H1 (cell line): ENCODE data around the gene PRKAR1B. TPM values are rescaled to one million over a fixed set of nuclear protein-coding genes. Genes with fewer than 3 reads are reported as not detected.

Source experiments
- CTCF ChIA-PET: fragments of 300-600 bp; sonication (Branson Sonifier 250); formaldehyde crosslinking; loops from one replicate; lab custom pipeline; 2021; ENCODE audit not compliant: partially characterized antibody; lab: Charles Lee
- POLR2A ChIA-PET: fragments of 300-600 bp; sonication (Branson Sonifier 250); formaldehyde crosslinking; loops from one replicate; lab custom pipeline; 2021; ENCODE audit warnings: inconsistent platforms; ENCODE audit not compliant: partially characterized antibody; lab: Charles Lee
- DNase-seq, 2 experiments: peaks; one replicate each; pipeline versions ENCODE4 v3.0.0 to v3.0.0-alpha.2; 2010 to 2022; ENCODE audit warnings: low spot score in 2 of 2, low read depth in 1 of 2, mixed read lengths in 1 of 2
- FAIRE-seq: peaks from 2 replicates; lab custom pipeline; 2011; peaks lifted over from hg19 to GRCh38; lab: Jason Lieb, UNC
- H2AFZ ChIP-seq: 2 replicates; pipeline ENCODE4 v1.8.1; 2012; ENCODE audit warnings: low read length, inconsistent platforms
- H2AK5ac ChIP-seq: 2 replicates; pipeline ENCODE4 v1.6.1; 2013; ENCODE audit warnings: low read depth, low read length
- H2BK120ac ChIP-seq: replicated peaks from 2 replicates; pipeline ENCODE3; 2013; ENCODE audit warnings: low read depth, low read length, inconsistent platforms
- H2BK12ac ChIP-seq: 2 replicates; pipeline ENCODE4 v1.6.1; 2013; ENCODE audit warnings: low read depth, low read length
- H2BK15ac ChIP-seq: 2 replicates; pipeline ENCODE4 v1.6.1; 2013; ENCODE audit warnings: low read length
- H2BK20ac ChIP-seq: 2 replicates; pipeline ENCODE4 v1.6.1; 2013; ENCODE audit warnings: low read length
- H2BK5ac ChIP-seq: 2 replicates; pipeline ENCODE4 v1.6.1; 2013; ENCODE audit warnings: low read depth, low read length
- H3K14ac ChIP-seq: 2 replicates; pipeline ENCODE4 v1.6.1; 2013; ENCODE audit warnings: inconsistent platforms; ENCODE audit not compliant: insufficient read length
- H3K18ac ChIP-seq: 2 replicates; pipeline ENCODE4 v1.6.1; 2013; ENCODE audit warnings: low read length; ENCODE audit errors: extremely low read depth
- H3K23ac ChIP-seq: 2 replicates; pipeline ENCODE4 v1.6.1; 2013; ENCODE audit warnings: inconsistent platforms; ENCODE audit not compliant: insufficient read length
- H3K23me2 ChIP-seq: 2 replicates; pipeline ENCODE4 v1.6.1; 2013; ENCODE audit warnings: low read depth, low read length
- H3K27ac ChIP-seq: 2 replicates; pipeline ENCODE4 v1.6.1; 2011; ENCODE audit warnings: low read depth, low read length, inconsistent platforms
- H3K27me3 ChIP-seq, 4 experiments: replicated peaks in 1 of 4; 1 replicate in 1 of 4; 2 replicates in 3 of 4; pipeline versions ENCODE4 v1.6.1 to v1.8.1; 2011 to 2013; ENCODE audit warnings: low read length in 3 of 4, mild to moderate bottlenecking in 3 of 4, inconsistent platforms in 2 of 4, mixed read lengths in 2 of 4, moderate library complexity in 1 of 4; ENCODE audit not compliant: control insufficient read depth in 3 of 4, insufficient read depth in 3 of 4; ENCODE audit errors: extremely low read depth in 1 of 4
- H3K36me3 ChIP-seq, 4 experiments: 2 replicates each; pipeline versions ENCODE4 v1.6.1 to v1.8.1; 2011 to 2013; ENCODE audit warnings: mild to moderate bottlenecking in 4 of 4, low read length in 3 of 4, moderate library complexity in 2 of 4, control low read depth in 1 of 4, inconsistent platforms in 1 of 4; ENCODE audit not compliant: insufficient read depth in 4 of 4, control insufficient read depth in 2 of 4
- H3K4ac ChIP-seq: replicated peaks from 2 replicates; pipeline ENCODE3; 2013; ENCODE audit warnings: low read length, low read depth, mixed read lengths, inconsistent platforms; ENCODE audit not compliant: insufficient read length
- H3K4me1 ChIP-seq, 4 experiments: replicated peaks in 1 of 4; 1 replicate in 1 of 4; 2 replicates in 3 of 4; pipeline versions ENCODE4 v1.6.1 to v1.8.1; 2011 to 2013; ENCODE audit warnings: low read length in 3 of 4, inconsistent platforms in 2 of 4, mixed read lengths in 1 of 4; ENCODE audit not compliant: insufficient read depth in 4 of 4, control insufficient read depth in 3 of 4
- H3K4me2 ChIP-seq, 2 experiments: 2 replicates each; pipeline versions ENCODE4 v1.6.1 to v1.8.1; 2011 to 2013; ENCODE audit warnings: low read depth in 2 of 2, low read length in 2 of 2, control low read depth in 1 of 2, inconsistent platforms in 1 of 2, mild to moderate bottlenecking in 1 of 2; ENCODE audit not compliant: insufficient read depth in 1 of 2
- H3K4me3 ChIP-seq, 4 experiments: fragments of 200-600, 300-600 bp in 1 of 4; sonication (generic), shearing (Covaris generic), sonication (Bioruptor Twin) in 1 of 4; 2 replicates each; pipeline versions ENCODE4 v1.5.1 to v1.8.1; 2011 to 2016; ENCODE audit warnings: low read length in 4 of 4, low read depth in 3 of 4, control low read depth in 2 of 4, inconsistent platforms in 2 of 4, mild to moderate bottlenecking in 2 of 4, mixed read lengths in 1 of 4, moderate library complexity in 1 of 4; ENCODE audit not compliant: insufficient read depth in 2 of 4; ENCODE audit errors: extremely low read depth in 1 of 4
- H3K56ac ChIP-seq: replicated peaks from 2 replicates; pipeline ENCODE3; 2013; ENCODE audit warnings: low read depth, mild to moderate bottlenecking, mixed read lengths, low read length, inconsistent platforms; ENCODE audit not compliant: insufficient read length
- H3K79me1 ChIP-seq: 2 replicates; pipeline ENCODE4 v1.6.1; 2013; ENCODE audit warnings: low read depth, low read length, control low read depth
- H3K79me2 ChIP-seq, 2 experiments: 2 replicates each; pipeline versions ENCODE4 v1.6.1 to v1.8.1; 2012 to 2013; ENCODE audit warnings: low read length in 2 of 2, mild to moderate bottlenecking in 2 of 2, inconsistent platforms in 1 of 2; ENCODE audit not compliant: insufficient read depth in 2 of 2, control insufficient read depth in 1 of 2
- H3K9ac ChIP-seq, 4 experiments: replicated peaks in 1 of 4; 1 replicate in 1 of 4; 2 replicates in 3 of 4; pipeline versions ENCODE4 v1.6.1 to v1.8.1; 2011 to 2013; ENCODE audit warnings: low read depth in 3 of 4, low read length in 3 of 4, control low read depth in 2 of 4, mild to moderate bottlenecking in 2 of 4, moderate library complexity in 2 of 4, inconsistent platforms in 1 of 4; ENCODE audit errors: extremely low read depth in 1 of 4
- H3K9me3 ChIP-seq, 2 experiments: 2 replicates each; pipeline versions ENCODE4 v1.6.1 to v1.8.1; 2012 to 2013; ENCODE audit warnings: mild to moderate bottlenecking in 2 of 2, moderate library complexity in 2 of 2, control low read depth in 1 of 2, inconsistent platforms in 1 of 2, low read depth in 1 of 2, low read length in 1 of 2, mixed read lengths in 1 of 2; ENCODE audit not compliant: insufficient read depth in 2 of 2
- H4K20me1 ChIP-seq, 2 experiments: replicated peaks in 1 of 2; 2 replicates each; pipeline versions ENCODE3 to v1.8.1; 2011 to 2013; ENCODE audit warnings: inconsistent platforms in 2 of 2, low read length in 2 of 2, mild to moderate bottlenecking in 1 of 2; ENCODE audit not compliant: insufficient read depth in 2 of 2, control insufficient read depth in 1 of 2
- H4K5ac ChIP-seq: 2 replicates; pipeline ENCODE4 v1.6.1; 2013; ENCODE audit warnings: low read length, low read depth, mixed read lengths, inconsistent platforms; ENCODE audit not compliant: insufficient read length
- H4K8ac ChIP-seq: 2 replicates; pipeline ENCODE4 v1.8.0; 2013; ENCODE audit warnings: mild to moderate bottlenecking, moderate library complexity, low read length, inconsistent platforms; ENCODE audit not compliant: insufficient read depth; ENCODE audit errors: extremely low read depth
- H4K91ac ChIP-seq: replicated peaks from 2 replicates; pipeline ENCODE3; 2013; ENCODE audit warnings: low read length, mixed read lengths, inconsistent platforms; ENCODE audit not compliant: insufficient read length
- WGBS, 2 experiments: shearing (Covaris generic) in 1 of 2; methylation state at CpG; one replicate each; pipeline versions ENCODE4 v1.1.6 to v1.1.7; 2013 to 2015; ENCODE audit warnings: low lambda C conversion rate in 2 of 2, mixed read lengths in 2 of 2, inconsistent platforms in 1 of 2, low coverage in 1 of 2, missing lambda C conversion rate in 1 of 2; ENCODE audit not compliant: insufficient replicate concordance in 2 of 2, insufficient coverage in 1 of 2, insufficient read length in 1 of 2; ENCODE audit errors: extremely low coverage in 1 of 2, missing lambda C conversion rate in 1 of 2; 5-methylcytosine and 5-hydroxymethylcytosine counted together
- polyA plus RNA-seq, 7 experiments: library from polyadenylated mRNA; depleted of rRNA in 3 of 7; stranded (reverse) in 5 of 7; unstranded in 2 of 7; fragments of >200 nt in 5 of 7; fragments of 200-250 nt in 2 of 7; gene quantifications; 1 replicate in 5 of 7; 2 replicates in 1 of 7; 4 replicates in 1 of 7; pipeline versions ENCODE4 v1.2.1 to v1.2.3, GENCODE V29; 2011 to 2013; ENCODE audit warnings: missing spikeins in 2 of 7, mixed read lengths in 2 of 7
- total RNA-seq: library from RNA; stranded (reverse); fragmentation: NEBNext Ultra II Directional; extraction: Animal tissue kit (Norgen Biotek cat#: 25700); gene quantifications from 2 replicates; pipeline ENCODE4 v1.2.1, GENCODE V29; 2021

Gene PRKAR1B
- total and polyA plus RNA-seq, 2 of the 8 experiments (the other 6 are each of a cell fraction or from before 2014, with no cell fraction given), result 12.3 to 55.7 TPM

DNA sequence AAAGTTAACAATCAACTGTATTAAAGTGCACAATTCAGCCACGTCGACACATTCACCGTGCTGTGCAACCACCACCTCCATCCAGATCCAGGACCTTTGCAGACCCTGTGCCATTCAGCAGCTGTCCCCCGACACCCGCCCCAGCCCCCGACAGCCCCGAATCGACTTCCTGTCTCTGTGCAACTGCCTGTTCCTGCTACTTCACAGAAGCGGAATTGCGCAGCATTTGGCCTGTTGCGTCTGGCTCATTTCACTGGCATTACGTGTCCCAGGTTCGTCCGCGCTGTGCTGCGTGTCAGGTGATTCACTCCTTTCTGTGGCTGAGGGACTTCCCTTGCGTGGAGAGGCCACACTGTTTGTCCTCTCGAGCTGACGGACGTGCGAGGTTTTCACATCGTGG, 33.8 kb downstream of the PRKAR1B start:
- Histone ChIP-seq H3K4ac (no peak overlapping the region), H4K91ac (no peak overlapping the region), H3K4me3 (no peak overlapping the region), H4K20me1 (peaks cover 0 to 2% of the 10 kb centered on the region in 2 experiments), H3K9ac (no peak overlapping the region), H3K56ac (no peak overlapping the region), H3K36me3 (peaks cover 0 to 17% (median 9%) of the 10 kb centered on the region in 4 experiments; a peak in 6 of 8 replicates), H3K79me1 (peaks cover under 1% of the 10 kb centered on the region; the same call in 1 of the 2 replicates), H3K27me3 (no peaks in the 10 kb centered on the region), H3K23ac (no peak overlapping the region), H2AK5ac (no peak overlapping the region), H2AFZ (no peak overlapping the region), H2BK120ac (no peak overlapping the region), H3K4me2 (no peak overlapping the region), H2BK5ac (no peak overlapping the region; the same call in 1 of the 2 replicates), H3K9me3 (peaks cover 9 to 18% of the 10 kb centered on the region in 2 experiments; a peak in 3 of 4 replicates), H3K18ac (no peak overlapping the region), H2BK15ac (no peak overlapping the region), H3K79me2 (peaks cover 0 to 1% of the 10 kb centered on the region in 2 experiments; a peak in 1 of 4 replicates), H2BK20ac (no peak overlapping the region), H4K8ac (no peak overlapping the region), H2BK12ac (no peak overlapping the region), H3K27ac (no peak overlapping the region), H3K14ac (no peak overlapping the region), H3K4me1 (no peaks in the 10 kb centered on the region), H4K5ac (no peak overlapping the region), H3K23me2 (no peaks in the 10 kb centered on the region)
- no peak for DNase-seq
- CTCF ChIA-PET, result interaction anchor here (0.6 kb wide), 1 partner anchor 15 kb away, joined by 3 read pairs; no protein-coding TSS in a partner anchor
- WGBS, 2 experiments, result 93% methylated on average over 19 of the region's 22 CpGs; no CpG with 5 or more reads in 1 of the 2 experiments
- POLR2A ChIA-PET, result no interaction called here
- FAIRE-seq, result no peak
